GM19238 (cell line): ENCODE results near the gene BAHCC1.
"Not testable (repeated sequence)": the region's sequence is repeated elsewhere in the genome, so short reads cannot be mapped to it uniquely, and the experiment has no call there.

Experiments used
- DNase-seq: peaks from one replicate; pipeline ENCODE4 v3.0.0; 2011; ENCODE audit warnings: low spot score; ENCODE audit not compliant: insufficient read length

Gene BAHCC1

DNA sequence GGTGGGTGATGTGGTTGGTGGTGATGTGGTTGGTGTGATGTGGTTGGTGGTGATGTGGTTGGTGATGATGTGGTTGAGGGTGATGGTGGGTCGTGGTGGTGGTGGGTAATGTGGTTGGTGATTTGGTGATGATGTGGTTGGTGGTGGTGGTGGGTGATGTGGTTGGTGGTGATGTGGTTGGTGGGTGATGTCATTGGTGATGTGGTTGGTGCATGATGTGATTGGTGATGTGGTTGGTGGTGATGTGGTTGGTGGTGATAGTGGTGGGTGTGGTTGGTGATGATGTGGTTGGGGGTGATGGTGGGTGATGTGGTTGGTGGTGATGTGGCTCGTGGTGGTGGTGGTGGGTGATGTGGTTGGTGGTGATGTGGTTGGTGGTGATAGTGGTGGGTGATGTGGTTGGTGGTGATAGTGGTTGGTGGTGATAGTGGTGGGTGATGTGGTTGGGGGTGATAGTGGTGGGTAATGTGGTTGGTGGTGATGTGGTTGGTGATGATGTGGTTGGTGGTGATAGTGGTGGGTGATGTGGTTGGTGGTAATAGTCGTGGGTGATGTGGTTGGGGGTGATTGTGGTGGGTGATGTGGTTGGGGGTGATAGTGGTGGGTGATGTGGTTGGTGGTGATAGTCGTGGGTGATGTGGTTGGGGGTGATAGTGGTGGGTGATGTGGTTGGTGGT lies 30.6 kb downstream of the BAHCC1 start:
- not testable (repeated sequence) for DNase-seq

DNA sequence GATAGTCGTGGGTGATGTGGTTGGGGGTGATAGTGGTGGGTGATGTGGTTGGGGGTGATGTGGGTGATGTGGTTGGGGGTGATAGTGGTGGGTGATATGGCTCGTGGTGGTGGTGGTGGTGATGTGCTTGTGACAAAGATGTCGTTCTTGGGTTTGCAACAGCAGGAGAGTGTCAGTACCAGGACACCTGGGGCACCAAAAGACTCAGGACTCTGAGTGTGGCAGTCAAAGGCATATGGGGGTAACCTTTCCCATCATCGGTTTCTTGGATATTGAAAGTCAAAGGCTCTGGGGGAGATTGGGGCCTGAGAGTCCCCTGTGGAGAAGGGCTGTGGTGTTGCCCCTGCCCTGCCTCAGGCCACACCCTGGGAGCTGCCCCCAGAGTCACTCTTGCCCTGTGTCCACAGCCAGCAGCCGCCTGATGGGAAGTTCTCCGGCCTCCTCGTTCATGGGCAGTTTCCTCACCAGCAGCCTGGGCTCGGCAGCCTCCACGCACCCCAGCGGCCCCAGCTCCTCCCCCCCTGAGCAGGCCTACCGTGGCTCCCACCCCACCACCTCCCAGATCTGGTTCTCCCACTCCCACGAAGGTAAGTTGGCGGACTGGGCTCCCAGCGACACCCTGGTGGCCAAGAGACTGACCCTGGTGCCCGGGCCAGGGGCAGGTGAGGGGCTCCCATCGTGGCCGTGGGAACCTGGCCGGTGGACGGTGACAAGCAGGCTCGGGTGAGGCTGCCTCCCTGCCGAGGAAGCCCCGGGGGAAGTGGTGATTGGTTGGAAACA lies 31.3 kb downstream of the BAHCC1 start:
- DNase-seq = no peak

DNA sequence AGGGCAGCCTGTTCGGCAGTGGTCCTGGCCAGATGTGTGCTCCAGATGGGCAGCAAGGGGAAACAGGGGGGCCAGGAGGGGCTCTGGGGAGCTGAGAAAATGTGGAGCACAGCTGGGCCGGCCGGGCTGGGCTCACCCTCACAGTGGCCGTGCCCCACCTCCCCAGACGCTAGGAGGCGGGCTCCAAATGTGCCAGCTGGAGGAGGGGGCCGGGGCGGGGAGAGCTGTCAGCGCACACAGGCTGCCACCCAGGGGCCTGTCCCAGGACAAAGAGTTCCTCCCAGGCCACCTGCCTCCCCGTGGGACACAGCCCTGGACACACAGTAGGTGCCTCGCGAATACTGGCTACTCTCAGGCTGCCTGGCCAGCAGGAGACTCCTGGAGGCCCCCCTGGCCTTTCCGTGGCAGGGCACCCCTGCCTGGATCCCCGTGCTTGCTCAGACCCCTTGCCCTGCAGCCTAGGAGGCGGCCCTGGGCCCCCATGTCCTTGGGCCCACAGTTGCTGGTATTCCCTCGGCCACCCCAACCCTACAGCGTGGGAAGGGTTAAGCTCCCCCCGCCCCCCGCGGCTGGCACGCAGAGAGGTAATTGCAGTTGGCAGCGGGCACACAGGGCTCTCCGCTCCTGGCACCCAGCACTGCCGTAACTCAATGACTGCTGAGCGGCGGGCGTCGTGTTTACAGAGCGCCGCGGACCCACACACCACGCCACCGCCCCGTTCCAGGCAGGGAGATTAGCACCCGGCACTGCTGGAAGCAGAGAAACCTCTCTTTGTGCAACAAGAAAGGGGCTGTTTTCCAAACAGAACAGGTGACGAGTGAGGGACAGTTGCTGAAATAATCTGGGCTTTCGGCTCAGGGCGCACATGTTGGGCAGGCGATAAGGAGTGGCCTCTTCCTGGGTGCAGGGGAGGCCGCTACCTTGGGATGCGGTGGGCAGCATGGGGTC lies 32.2 kb downstream of the BAHCC1 start:
- DNase-seq = no peak

DNA sequence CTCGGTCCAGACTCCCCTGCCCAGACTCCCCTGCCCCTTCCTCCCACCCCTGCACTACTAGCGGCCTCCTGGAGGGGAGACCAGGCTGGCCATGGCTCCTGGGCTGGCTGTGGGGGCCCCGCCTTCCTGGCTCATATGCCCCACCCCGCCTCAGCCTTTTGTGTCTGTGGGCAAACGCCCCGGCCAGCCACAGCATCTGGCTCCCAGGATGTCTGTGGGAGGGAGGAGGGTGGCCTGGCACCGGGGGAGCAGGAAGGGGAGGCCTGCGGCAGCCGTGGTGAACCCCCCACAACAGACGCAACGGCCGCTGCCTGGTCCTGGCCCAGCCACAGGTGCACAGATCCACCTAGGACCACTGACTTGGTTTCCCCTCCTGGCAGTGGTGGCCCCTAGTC lies 32.9 kb downstream of the BAHCC1 start:
- DNase-seq = no peak

DNA sequence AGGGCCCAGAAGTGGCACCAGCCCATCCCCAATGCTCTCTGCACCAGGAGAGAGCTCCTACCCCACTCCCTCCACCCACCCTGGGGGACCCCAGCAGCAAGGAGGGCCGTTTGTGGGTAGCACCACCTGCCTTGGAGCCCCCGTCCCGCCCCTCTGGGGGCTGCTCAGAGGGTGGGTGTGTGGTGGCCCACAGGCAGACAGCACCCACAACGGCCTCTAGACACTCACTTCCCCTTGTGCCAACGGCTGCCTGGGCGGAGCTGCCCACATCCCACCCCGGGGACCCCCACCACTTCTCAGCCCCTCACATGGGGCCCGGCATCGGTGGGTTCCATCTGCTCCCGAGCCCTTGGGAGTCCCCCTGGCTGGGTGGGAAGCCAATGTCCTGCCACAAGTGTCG lies 33.3 kb downstream of the BAHCC1 start:
- no peak for DNase-seq

DNA sequence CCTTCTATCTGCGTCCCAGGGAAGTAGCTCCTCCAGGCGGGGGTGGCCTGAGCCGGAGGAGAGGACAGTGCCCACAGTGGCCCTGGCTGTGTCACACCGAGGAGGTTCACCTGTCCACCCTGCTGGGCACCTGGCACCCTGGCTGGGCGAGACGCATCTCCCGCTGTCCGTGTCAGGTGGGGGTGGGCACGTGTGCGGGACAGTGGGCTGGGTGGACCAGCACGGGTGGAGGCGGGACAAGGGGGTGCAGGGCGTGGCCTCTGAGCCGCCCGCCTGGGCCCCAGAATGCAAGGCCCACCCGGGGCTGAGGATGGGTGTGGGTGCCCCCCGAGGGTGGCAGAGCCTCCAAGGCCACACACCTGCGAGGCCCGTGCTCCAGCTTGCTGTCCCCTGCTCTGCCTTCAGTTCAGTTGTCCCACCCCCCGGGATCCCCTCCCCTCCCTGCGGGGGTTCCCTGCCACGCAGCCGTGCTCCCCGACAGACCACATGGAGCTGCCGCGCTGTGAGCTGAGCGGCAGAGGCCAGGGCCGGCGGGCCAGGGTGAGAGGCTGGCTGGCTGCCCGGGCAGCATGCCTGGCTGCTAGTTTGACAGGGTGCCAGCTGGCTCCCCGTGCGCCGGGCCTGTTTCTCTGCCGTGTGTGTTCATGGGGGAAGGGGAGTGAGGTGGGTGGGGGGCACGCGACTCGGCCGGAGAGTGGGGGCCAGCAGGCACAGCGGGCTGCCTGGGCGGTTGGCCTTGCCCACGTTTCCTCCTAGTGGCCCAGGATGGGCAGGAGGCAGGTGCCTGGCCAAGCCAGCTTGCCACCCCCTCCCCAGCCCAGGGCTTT lies 33.9 kb downstream of the BAHCC1 start:
- DNase-seq = no peak

DNA sequence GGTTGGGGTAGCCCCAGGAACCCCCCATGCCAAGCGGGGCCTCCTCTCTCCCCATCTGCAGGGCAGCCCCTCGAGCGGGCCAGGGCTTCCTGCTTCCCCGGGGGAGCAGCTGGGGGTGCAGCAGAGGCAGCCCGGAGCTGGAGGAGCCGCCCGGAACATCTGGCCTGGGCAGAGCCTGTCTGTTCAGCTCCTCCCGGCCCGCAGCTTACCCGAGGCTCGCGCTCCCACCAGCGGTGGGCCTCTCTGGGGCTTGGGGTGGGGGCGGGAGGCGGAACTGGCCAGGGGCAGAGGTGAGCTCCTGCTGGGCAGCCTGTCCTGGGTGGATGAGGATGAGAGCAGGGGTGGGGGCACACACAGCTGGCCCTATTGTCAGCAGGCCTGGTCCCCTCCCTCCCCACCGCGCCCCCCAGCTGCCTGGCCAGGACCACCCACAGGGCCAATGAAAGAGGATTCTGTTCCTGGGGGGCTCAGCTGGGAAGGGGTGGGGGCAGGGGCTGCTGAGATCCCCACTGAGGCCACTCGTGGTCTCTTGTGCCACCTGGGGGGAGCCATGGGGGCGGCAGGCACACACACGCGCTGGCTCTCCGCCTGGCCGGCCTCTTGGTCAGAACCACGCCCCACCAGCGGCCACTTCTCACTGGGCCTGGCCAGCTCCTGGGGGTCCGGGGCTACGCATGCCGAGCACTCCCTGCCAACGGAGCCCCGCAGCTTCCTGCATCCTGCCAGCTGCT lies 34.7 kb downstream of the BAHCC1 start:
- no peak for DNase-seq

DNA sequence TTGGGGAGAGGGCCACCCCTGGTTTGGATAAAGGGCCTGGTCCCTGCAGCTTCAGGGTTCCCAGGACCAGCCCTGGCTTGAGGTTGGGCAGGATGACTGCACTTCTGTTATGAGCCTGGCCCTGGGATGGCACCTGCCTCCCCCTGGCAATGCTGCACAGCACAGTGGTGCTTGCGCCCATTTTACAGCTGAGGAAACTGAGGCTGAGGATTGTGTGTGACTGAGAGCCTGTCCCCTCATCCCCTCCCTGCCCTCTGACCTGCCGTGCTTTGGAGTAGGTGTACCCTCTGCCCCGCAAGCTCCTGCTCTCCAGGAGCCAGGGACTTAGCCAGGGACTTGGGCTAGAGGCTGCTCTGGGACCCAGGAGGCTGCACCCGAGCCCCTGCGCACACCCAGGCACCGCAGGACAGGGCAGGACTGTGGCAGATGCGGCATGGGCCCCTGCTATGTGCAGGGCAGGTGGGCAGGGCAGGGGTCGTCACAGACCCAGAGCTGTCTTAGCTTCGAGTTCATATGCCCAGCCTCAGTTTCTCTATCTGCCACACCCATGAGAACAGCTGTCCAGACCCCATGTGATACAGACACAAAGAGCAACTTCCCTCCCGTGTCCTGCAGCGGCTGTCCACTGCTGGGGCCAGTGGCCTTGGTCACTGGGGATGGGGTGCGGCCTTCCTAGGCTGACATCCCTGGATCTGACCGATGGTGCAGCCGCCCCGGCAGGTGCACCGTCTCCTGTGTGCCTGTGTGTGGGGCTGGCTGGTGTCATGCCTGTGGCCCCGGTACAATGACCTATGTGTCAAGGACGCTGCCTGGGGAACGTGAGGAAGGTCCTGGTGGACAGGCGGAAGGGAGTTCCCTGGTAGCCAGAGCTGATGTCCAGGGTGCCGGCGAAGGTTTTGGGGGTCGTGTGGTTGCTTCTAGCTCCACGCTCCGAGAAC lies 36.6 kb downstream of the BAHCC1 start:
- no peak for DNase-seq

DNA sequence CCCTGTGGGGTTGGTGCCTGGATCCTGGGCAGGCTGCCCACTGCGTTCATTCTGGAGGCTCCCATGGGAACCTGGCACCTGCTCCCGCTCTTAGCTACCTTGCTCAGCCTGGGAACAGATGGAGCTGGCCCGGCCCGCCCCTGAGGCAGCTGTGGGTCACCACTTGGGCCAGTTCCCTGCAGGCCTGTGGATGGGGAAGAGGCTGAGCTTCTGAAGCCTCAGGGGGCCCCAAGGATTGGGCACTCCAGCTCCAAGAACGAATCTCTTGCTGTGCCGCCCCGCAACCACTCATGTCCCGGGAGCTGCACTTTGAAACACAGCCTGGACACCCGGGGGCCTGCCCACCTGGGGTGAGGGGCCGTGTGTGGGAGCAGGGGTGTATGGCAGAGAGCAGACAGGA lies 37.7 kb downstream of the BAHCC1 start:
- no peak for DNase-seq

DNA sequence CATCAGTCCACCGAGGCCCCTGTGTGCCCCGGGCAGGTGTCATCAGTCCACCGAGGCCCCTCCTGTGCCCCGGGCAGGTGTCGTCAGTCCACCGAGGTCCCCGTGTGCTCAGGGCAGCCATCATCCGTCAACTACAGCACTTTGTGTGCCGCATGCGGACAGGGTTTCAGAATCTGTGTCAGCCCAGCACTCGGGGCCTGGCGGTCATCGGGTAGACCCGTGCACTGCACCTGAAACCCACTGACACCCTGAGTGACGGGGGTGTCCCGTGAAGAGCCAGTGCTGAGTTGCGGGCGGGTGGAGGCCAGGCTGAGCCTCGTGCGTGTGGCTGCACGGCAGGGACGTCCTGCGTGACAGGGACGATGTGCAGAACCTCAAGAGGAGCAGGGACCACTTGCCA lies 38.4 kb downstream of the BAHCC1 start:
- no peak for DNase-seq

DNA sequence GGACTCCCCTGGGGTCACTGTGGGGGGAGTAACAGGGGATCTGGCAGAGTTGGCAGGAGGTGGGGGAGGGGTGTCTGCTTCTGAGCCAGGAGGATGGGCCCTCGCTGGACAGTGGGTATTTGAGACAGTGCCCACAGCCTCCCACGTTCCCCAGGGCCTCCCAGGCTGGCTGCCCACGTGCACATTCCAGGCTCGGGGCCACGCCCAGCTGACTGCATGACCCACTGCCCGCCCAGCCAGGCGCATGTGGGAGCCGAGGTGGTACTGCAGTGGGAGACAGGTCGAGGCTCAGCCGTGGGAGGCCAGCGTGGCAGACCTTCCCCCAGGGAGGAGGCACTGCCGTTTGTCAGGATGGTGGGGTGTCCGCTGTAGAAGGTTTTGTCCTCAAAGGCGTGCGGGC lies 38.8 kb downstream of the BAHCC1 start:
- no peak for DNase-seq

DNA sequence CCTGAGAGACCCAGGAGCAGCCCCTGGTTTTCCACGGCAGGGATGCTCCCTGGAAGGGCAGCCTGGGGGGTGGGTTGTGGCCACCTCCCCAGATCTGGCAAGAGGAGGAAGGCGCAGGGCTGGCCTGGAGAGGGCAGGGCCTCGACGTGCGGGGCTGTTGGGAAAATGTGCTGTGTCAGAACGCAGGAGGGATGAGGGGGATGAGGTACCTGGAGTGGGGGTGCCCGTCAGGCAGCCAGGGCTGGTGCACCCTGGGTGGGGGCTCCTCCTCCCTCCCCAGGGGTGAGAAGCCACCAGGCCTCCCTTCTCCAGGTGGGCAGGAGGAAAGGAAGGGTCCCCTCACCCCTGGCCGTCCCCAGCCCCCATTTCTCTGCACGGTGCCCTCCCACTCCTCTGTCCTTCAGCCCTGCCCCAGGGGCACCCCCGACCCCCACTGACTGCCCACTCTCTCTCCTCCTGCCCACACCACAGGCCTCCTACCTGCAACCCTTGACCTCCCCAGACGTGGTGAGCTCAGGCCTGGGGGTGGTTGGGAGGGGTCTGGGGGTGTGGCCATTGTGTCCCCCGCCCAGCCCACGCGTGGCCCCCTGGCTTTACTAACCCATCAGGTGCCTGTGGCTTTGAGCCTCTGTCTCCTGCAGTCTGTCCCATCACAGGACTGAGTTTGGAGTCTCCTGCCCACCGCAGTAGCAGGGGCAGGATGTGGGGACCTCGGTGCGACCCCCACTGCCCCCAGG lies 39.6 kb downstream of the BAHCC1 start:
- DNase-seq = no peak

DNA sequence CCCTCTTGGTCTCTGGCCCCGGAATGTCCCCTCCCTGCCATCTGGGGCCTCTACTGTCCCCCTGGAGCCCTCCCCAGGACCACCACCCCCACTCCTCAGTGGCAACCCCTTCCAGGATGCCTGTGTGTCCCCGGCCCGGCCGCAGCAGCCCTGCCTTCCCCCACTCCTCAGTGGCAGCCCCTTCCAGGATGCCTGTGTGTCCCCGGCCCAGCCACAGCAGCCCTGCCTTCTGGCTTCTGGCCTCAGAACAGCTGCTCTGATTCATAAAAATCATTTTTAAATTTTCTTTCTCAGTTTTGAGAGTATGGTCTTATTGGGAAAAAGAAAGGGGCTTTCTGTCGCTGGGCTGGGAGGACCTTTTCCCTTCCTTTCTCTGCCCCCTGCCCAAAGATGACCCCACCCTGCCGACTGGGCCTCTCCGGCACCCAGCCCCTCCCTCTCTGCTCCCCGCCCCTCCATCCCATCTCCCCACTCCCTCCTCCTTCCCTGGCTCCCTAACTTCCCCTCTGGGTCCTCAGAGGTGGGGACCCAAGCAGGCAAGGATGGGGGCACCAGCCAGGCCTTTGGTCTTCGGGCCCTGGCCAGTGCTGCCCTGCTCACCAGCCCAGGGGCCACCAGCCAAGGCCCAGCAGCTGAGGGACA lies 40.5 kb downstream of the BAHCC1 start:
- no peak for DNase-seq

DNA sequence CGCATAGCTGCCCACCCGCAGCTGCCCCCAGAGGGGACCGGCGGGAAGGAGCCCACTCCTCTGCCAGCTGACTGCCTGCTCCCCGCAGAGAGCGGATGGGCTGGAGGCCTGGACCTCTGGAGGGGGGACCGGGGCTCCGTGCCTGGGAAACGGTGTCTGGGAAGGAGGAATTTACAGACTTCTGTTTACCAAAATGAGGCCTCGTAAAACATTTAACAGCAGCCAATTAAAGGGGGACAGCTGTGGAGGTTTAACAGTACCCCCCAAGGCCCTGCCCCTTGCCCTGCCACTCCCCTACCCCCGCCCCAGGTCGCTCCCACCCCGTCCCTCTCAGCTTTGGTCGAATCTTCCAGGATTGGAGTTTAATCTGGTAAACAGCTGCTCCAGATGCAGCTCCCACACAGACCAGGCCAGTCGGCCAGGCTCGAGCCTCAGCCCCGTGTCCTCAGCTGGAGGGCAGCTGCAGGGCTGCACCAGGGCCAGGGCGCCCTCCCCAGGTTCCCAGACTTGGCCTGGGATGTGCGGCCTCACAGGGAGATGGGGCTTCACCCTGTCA lies 41.1 kb downstream of the BAHCC1 start:
- DNase-seq = no peak

DNA sequence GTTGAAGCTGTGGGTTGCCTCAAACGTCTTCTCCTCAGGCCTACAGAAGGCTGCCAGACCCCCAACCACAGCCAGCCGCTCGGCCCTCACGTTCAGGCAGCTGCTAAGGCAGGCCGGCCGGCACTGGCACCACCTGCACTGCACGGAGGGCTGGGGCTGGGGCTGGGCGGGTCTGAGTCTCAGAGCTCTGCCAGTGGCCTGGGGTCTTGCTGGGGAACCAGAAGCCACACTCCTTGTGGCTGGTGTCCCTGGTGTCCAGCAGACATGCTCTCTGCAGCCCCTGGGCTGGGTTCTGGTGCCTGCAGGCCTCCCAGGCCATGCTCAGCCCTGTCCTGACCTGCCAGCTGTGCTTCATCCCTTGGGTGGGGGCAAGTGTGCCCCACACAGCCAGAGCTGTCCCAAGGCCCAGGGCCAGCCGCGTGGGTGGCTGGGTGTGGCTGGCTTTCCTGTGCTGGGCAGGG lies 42.0 kb downstream of the BAHCC1 start:
- DNase-seq = no peak

DNA sequence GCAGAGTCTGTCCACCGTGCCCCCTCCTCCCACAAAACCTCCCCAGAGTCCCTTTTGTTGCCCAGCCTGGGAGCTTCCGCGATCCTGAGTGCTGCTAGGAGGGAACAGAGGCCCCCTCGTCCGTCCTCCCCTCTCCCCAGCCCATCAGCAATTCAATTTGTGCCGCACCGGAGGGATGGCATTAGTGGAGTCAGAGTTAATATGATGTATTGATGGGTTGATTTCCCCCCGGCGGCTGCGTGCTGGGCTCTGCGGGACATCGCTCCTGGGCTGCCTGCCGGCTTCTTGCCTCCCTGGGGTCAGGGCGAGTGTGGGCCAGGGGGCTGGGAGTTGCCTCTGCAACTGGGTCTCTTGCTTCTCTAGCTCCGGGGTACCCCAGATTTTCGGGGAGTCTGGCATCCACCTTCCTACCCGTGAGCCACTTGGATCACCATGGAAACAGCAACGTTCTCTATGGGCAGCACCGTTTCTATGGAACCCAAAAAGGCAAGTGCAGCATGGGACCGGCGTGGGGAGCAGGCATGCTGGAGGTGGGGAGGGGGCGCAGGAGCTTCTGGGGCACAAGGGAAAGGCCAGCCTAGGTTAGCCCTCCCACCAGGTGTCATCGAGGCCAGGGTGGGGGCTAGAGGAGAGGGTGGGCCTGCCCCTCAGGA lies 42.9 kb downstream of the BAHCC1 start:
- no peak for DNase-seq

DNA sequence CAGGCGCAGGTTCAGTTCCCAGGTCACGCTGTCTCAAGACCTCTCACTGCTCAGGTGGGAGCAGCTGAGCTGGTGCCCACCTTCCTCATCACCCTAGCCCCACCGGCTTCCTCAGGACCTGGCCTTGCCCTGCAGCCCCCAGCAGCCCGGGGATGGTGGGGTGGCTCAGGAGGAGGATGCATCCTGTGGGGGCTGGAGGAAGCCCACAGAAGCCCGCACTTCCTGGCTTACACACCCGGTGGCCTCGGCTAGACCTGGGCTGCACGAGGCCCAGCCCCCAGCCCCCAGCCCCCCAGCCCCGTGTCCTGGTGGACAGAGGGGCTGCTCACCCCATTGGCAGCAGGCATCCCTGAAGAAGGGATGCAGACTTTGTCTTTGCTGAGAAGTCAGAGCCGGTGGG lies 43.4 kb downstream of the BAHCC1 start:
- DNase-seq = no peak
